Spleen (tissue), 7 donors: Measurements from ENCODE around the gene CLASP1.

Source experiments
- POLR2A ChIP-seq, 3 donors: fragments of 450-650 bp; IDR thresholded peaks; one replicate each; pipeline ENCODE4 v1.5.1; 2017; ENCODE audit warnings: antibody characterized with exemption in 3 of 3, mild to moderate bottlenecking in 1 of 3
- POLR2AphosphoS5 ChIP-seq, 3 donors: sonication (generic); formaldehyde crosslinking; IDR thresholded peaks; one replicate each; pipeline ENCODE4 v1.5.1; 2017; ENCODE audit warnings: antibody characterized with exemption in 3 of 3
- TF ChIP-seq, protein P1 (sequence below), 11 experiments: fragments of 200-600 bp in 7 of 11; fragments of 450-650 bp in 4 of 11; sonication (generic) in 4 of 11; IDR thresholded peaks in 8 of 11; conservative IDR thresholded peaks in 3 of 11; 1 replicate in 7 of 11; 2 replicates in 4 of 11; pipeline versions ENCODE4 v1.4.0 to v1.8.0; 2016 to 2021; ENCODE audit warnings: antibody characterized with exemption in 11 of 11, inconsistent platforms in 4 of 11, mild to moderate bottlenecking in 1 of 11
- donor health status: DM: no; HTN: no; CAD: no; lungs with moderate emphysema.
- donor health status: DM: no; HTN: no; CAD: no.
- donor health status: DM: no; HTN: no; CAD: no.

DNA sequence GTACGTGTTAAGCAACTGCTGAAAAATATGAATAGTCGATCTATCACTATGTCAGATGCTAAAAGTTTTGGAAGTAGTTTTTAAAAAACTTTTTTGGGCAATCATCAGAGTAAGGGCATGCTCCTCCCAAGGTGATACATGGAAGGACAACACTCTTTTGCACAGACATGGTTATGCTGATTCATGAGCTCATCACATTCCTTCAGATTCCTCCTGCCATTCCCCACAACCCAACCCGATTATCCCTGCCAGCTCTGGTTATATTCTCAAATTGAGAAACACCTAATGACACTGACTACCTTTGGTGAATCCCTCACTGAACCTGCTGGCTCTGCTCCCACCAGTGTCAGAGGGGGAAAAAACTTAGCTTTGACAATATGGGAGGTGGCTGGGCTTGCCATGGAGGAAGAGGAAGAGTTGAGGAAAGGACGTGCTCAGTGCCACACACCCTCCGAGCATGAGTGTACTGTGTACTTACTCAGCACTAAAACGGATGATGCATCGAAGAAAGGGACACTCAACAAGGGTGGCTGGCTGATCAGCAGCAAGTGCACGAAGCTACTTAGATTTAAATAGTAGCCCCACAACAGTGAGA is 202.5 kb downstream of the CLASP1 start:
- TF ChIP-seq, protein P1, sequence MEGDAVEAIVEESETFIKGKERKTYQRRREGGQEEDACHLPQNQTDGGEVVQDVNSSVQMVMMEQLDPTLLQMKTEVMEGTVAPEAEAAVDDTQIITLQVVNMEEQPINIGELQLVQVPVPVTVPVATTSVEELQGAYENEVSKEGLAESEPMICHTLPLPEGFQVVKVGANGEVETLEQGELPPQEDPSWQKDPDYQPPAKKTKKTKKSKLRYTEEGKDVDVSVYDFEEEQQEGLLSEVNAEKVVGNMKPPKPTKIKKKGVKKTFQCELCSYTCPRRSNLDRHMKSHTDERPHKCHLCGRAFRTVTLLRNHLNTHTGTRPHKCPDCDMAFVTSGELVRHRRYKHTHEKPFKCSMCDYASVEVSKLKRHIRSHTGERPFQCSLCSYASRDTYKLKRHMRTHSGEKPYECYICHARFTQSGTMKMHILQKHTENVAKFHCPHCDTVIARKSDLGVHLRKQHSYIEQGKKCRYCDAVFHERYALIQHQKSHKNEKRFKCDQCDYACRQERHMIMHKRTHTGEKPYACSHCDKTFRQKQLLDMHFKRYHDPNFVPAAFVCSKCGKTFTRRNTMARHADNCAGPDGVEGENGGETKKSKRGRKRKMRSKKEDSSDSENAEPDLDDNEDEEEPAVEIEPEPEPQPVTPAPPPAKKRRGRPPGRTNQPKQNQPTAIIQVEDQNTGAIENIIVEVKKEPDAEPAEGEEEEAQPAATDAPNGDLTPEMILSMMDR (IDR thresholded peaks at IDR 0.05 in 8 of 11, conservative IDR thresholded peaks at IDR 0.05 in 3 of 11), result no peak
- TF ChIP-seq POLR2AphosphoS5 (IDR thresholded peaks at IDR 0.05) (no peak), POLR2A (IDR thresholded peaks at IDR 0.05) (no peak)
